HL-60 (cell line): ENCODE measurements around the gene KLHL5.

ENCODE experiments used
- DNase-seq, 2 experiments: peaks; one replicate each; pipeline ENCODE4 v3.0.0-alpha.2; 2010 to 2020; ENCODE audit warnings: low read depth in 1 of 2, low spot score in 1 of 2
- H3K27ac ChIP-seq: fragments of 250-450 bp; sonication (Bioruptor Pico); replicated peaks from 2 replicates; pipeline ENCODE4 v1.5.1; 2020; ENCODE audit warnings: mild to moderate bottlenecking, moderate library complexity
- H3K27me3 ChIP-seq: fragments of 250-450 bp; sonication (Bioruptor Pico); 2 replicates; pipeline ENCODE4 v1.5.1; 2021; ENCODE audit warnings: mild to moderate bottlenecking, moderate library complexity; ENCODE audit not compliant: insufficient read depth, poor library complexity, severe bottlenecking
- H3K4me3 ChIP-seq: replicated peaks from 2 replicates; pipeline ENCODE4 v1.5.1; 2011; ENCODE audit warnings: mild to moderate bottlenecking, control low read depth, low read length; ENCODE audit not compliant: insufficient read depth
- CTCF ChIP-seq: IDR thresholded peaks from one replicate; pipeline ENCODE4 v1.5.1; 2011; ENCODE audit warnings: low read length, control low read depth, inconsistent platforms; ENCODE audit not compliant: insufficient read depth
- GABPA ChIP-seq: IDR thresholded peaks from 2 replicates; pipeline ENCODE4 v1.6.1; 2012; ENCODE audit warnings: low read depth
- POLR2AphosphoS5 ChIP-seq: IDR thresholded peaks from 2 replicates; pipeline ENCODE4 v1.6.1; 2012; ENCODE audit warnings: low read depth
- REST ChIP-seq: IDR thresholded peaks from 2 replicates; pipeline ENCODE4 v1.6.1; 2012; ENCODE audit warnings: low read depth; ENCODE audit not compliant: insufficient replicate concordance
- SPI1 ChIP-seq: IDR thresholded peaks from 2 replicates; pipeline ENCODE4 v1.6.1; 2012; ENCODE audit warnings: low read depth, mild to moderate bottlenecking, borderline replicate concordance

The KLHL5 gene

GRCh38 chr4:39044364-39044955, 17.6 kb upstream of the KLHL5 start:
- Histone ChIP-seq H3K4me3 (peak overlapping the region; percentile 72), H3K27ac (peak overlapping the region; percentile 27), H3K27me3 (no peaks in the 10 kb centered on the region)
- peak; percentile 68 to 89 for DNase-seq
- TF ChIP-seq CTCF (no peak), GABPA (no peak), SPI1 (no peak), POLR2AphosphoS5 (no peak), REST (no peak)

- Histone ChIP-seq H3K27me3 (no peaks in the 10 kb centered on the region), H3K27ac (peak overlapping the region; percentile 31), H3K4me3 (peak overlapping the region; percentile 72)
- TF ChIP-seq SPI1 (no peak), REST (no peak), CTCF (no peak), POLR2AphosphoS5 (no peak), GABPA (no peak)
- peak in 1 of 2 experiments; percentile 28 for DNase-seq
These were observed 16.8 kb upstream of the KLHL5 start for GRCh38 chr4:39044956-39045826.

GRCh38 chr4:39045827-39046221, 16.2 kb upstream of the KLHL5 start:
- DNase-seq: peak in 1 of 2 experiments; percentile 9
- no peak for TF ChIP-seq GABPA
- TF ChIP-seq CTCF: no peak
- no peak for TF ChIP-seq POLR2AphosphoS5
- TF ChIP-seq REST: no peak
- TF ChIP-seq SPI1: no peak
- Histone ChIP-seq H3K4me3 (peak overlapping the region; percentile 72), H3K27ac (peak overlapping the region; percentile 31), H3K27me3 (no peaks in the 10 kb centered on the region)
